ENCODE results near the gene SKAP1. TPM values are rescaled to one million over a fixed set of nuclear protein-coding genes. Genes with fewer than 3 reads are reported as not detected.

The SKAP1 gene
- total and polyA plus RNA-seq, 2 of the 13 experiments (the other 11 are each of a cell fraction or from before 2014, with no cell fraction given), result 0.21 TPM; not detected in 1

DNA sequence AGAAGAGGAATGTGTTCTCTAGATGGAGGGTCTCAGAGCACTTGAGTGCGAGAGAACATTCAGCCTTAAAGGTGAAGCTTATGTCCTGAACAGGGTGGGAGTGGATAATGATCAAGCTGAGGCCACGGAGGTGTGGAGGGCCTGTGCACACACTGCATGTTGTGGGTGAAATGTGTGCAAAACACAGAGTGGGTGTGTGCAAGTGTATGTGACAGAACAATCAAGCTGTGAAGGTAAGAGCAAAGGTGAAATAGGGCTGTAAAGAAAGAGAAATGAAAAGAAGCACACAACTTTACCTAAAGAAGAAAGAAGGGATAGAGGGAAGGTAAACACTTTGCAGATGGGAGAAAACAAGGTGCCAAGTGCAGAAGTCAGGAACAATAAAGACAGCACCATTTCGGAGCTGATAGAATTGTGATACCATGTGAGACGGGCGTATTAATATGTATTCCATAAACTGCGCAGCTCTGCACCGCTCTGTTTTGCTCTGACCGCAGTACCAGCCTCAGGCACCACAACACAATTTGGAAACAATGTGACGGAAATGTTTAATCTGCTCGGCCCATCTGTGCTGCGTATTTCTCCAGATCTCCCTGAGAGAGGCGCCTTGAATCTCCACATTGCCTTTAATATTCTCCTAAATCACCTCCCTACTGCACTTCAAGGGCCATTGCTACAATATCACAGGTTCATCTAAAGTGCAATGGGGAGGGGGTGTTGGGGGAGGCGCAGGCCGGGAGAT lies 281.8 kb downstream of the SKAP1 start:
- ATAC-seq, result no peak
- intact Hi-C loops (cut with micrococcal nuclease; ENCODE audit: unreplicated experiment), result no loop called here
- H3K36me3 ChIP-seq (replicated peaks in 1 of 2; ENCODE audit: control insufficient read depth in 1 of 2, insufficient read depth in 2 of 2, low read length in 2 of 2), result no peaks in the 10 kb centered on the region
- no peak overlapping the region for H2AFZ ChIP-seq (ENCODE audit: low read length)
- CTCF ChIA-PET (ENCODE audit: low intra/inter-chr PET ratio, low total read pairs), result no interaction called here
- H3K9me3 ChIP-seq (ENCODE audit: low read length), result no peaks in the 10 kb centered on the region
- no peaks in the 10 kb centered on the region for H4K20me1 ChIP-seq (ENCODE audit: insufficient read depth, low read length)
- H3K27me3 ChIP-seq (ENCODE audit: control insufficient read depth in 1 of 2, insufficient read depth in 2 of 2, low read length in 2 of 2), result peaks cover 0 to 18% of the 10 kb centered on the region in 2 experiments; a peak in 3 of 5 replicates
- H3K4me2 ChIP-seq (ENCODE audit: low read depth, low read length), result no peak overlapping the region
- 63% methylated on average over 14 of the region's 14 CpGs for WGBS (ENCODE audit: low lambda C conversion rate)
- no peaks in the 10 kb centered on the region for H3K79me2 ChIP-seq (ENCODE audit: insufficient read depth, low read length)
- no peak for DNase-seq (ENCODE audit: low spot score)
- no TSS peak for BruUV-seq (replicated peaks)
- H3K4me1 ChIP-seq (ENCODE audit: insufficient read depth, low read length), result no peaks in the 10 kb centered on the region
- no peak overlapping the region for H3K4me3 ChIP-seq (replicated peaks in 1 of 3; ENCODE audit: insufficient read depth in 1 of 3, low read depth in 2 of 3, low read length in 3 of 3)
- H3K9ac ChIP-seq (ENCODE audit: insufficient read depth, low read depth, low read length), result no peak overlapping the region
- in situ Hi-C loops (cut with HindIII; ENCODE audit: extremely low pct_ligation_motif_present, low pct_unique_long_range_greater_than_20kb), result no loop called here
- TF ChIP-seq, protein P1, sequence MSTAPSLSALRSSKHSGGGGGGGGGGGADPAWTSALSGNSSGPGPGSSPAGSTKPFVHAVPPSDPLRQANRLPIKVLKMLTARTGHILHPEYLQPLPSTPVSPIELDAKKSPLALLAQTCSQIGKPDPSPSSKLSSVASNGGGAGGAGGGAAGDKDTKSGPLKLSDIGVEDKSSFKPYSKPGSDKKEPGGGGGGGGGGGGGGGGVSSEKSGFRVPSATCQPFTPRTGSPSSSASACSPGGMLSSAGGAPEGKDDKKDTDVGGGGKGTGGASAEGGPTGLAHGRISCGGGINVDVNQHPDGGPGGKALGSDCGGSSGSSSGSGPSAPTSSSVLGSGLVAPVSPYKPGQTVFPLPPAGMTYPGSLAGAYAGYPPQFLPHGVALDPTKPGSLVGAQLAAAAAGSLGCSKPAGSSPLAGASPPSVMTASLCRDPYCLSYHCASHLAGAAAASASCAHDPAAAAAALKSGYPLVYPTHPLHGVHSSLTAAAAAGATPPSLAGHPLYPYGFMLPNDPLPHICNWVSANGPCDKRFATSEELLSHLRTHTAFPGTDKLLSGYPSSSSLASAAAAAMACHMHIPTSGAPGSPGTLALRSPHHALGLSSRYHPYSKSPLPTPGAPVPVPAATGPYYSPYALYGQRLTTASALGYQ (CRISPR knock-in tag; IDR thresholded peaks at IDR 0.05), result no peak
- TF ChIP-seq ZNF34 (CRISPR knock-in tag; IDR thresholded peaks at IDR 0.05; ENCODE audit: borderline replicate concordance) (no peak), ZBTB10 (CRISPR knock-in tag; IDR thresholded peaks at IDR 0.05; ENCODE audit: borderline replicate concordance) (no peak), MLLT10 (CRISPR knock-in tag; IDR thresholded peaks at IDR 0.05) (no peak), SMYD3 (CRISPR knock-in tag; IDR thresholded peaks at IDR 0.05) (no peak)
- no peak overlapping the region for H3K27ac ChIP-seq (ENCODE audit: extremely low read length, insufficient read depth, low read length)
- no peak for FAIRE-seq
- POLR2A ChIA-PET, result no interaction called here

Data from HepG2 (cell line).